ENCODE data around the gene KCNA2.

KCNA2 gene

GRCh38 chr1:110605901-110606656, at the start of gene KCNA2:
KCNA2 (minus strand) TSS chr1:110606358; CDS start chr1:110604782, 1,576 bp downstream.
- DNase-seq: no peak

GRCh38 chr1:110650609-110651008, 44.5 kb upstream of the KCNA2 start:
- no peak for DNase-seq

GRCh38 chr1:110648417-110648816, 42.3 kb upstream of the KCNA2 start:
- no peak for DNase-seq

- DNase-seq: no peak
These were observed 41.2 kb upstream of the KCNA2 start for GRCh38 chr1:110647254-110647891.

GRCh38 chr1:110645821-110646735, 39.9 kb upstream of the KCNA2 start:
- no peak for DNase-seq

GRCh38 chr1:110645211-110645610, 39.1 kb upstream of the KCNA2 start:
- DNase-seq: no peak

- DNase-seq: no peak
These were observed 37.8 kb upstream of the KCNA2 start for GRCh38 chr1:110643879-110644472.

GRCh38 chr1:110639724-110640386, 33.7 kb upstream of the KCNA2 start:
- DNase-seq: no peak

GRCh38 chr1:110638556-110638955, 32.4 kb upstream of the KCNA2 start:
- no peak for DNase-seq

GRCh38 chr1:110638058-110638457, 31.9 kb upstream of the KCNA2 start:
- DNase-seq: no peak

GRCh38 chr1:110637475-110637874, 31.3 kb upstream of the KCNA2 start:
- no peak for DNase-seq

GRCh38 chr1:110636149-110636935, 30.2 kb upstream of the KCNA2 start:
- no peak for DNase-seq

GRCh38 chr1:110635434-110635833, 29.3 kb upstream of the KCNA2 start:
- DNase-seq: no peak

GRCh38 chr1:110634455-110635311, 28.5 kb upstream of the KCNA2 start:
- DNase-seq: no peak

- DNase-seq: no peak
These were observed 27.9 kb upstream of the KCNA2 start for GRCh38 chr1:110634086-110634454.

- no peak for DNase-seq
These were observed 27.5 kb upstream of the KCNA2 start for GRCh38 chr1:110633646-110634030.

GRCh38 chr1:110631836-110632620, 25.9 kb upstream of the KCNA2 start:
- no peak for DNase-seq

- DNase-seq: peak; percentile 14
These were observed 24.9 kb upstream of the KCNA2 start for GRCh38 chr1:110630839-110631663.

Data from NCI-H1417 treated with DMSO at 0.1 percent for 48 hours (cell line).